GM12878 (cell line): ENCODE data around the gene RBM6. TPM values are rescaled to one million over a fixed set of nuclear protein-coding genes. Genes with fewer than 3 reads are reported as not detected.
"Not testable (repeated sequence)": the region's sequence is repeated elsewhere in the genome, so short reads cannot be mapped to it uniquely, and the experiment has no call there.

Experiments used
- ATAC-seq: fragments of 200-7000 bp; cut with Tn5 transposase; 3 replicates; pipeline ENCODE4 v1.9.1; 2020; ENCODE audit warnings: mild to moderate bottlenecking, moderate library complexity
- BruUV-seq: library from RNA; stranded (reverse); fragments of 400-500 nt; replicated peaks from 2 replicates; lab custom pipeline; 2021; lab: Mats Ljungman, UMichigan
- CTCF ChIA-PET: fragments of 300-600 bp; sonication (Branson Sonifier 250); formaldehyde crosslinking; extraction: SDS; loops from one replicate; lab custom pipeline; 2021; ENCODE audit warnings: inconsistent platforms; lab: Yijun Ruan, JAX
- POLR2A ChIA-PET: fragments of 350-600 bp; formaldehyde crosslinking; extraction: SDS; loops from one replicate; lab custom pipeline; 2021; ENCODE audit warnings: inconsistent platforms; lab: Charles Lee
- RAD21 ChIA-PET: fragments of 300-600 bp; sonication (Branson Sonifier 250); formaldehyde crosslinking; loops from one replicate; lab custom pipeline; 2023; ENCODE audit warnings: antibody characterized with exemption; ENCODE audit not compliant: unreplicated experiment; lab: Charles Lee
- SMC1A ChIA-PET: fragments of 300-600 bp; sonication (Branson Sonifier 250); formaldehyde crosslinking; loops from one replicate; lab custom pipeline; 2023; ENCODE audit not compliant: unreplicated experiment, uncharacterized antibody; lab: Charles Lee
- DNase-seq: peaks from one replicate; pipeline ENCODE4 v3.0.0-alpha.2; 2011; ENCODE audit warnings: low read depth, low spot score
- FAIRE-seq: peaks from 3 replicates; lab custom pipeline; 2011; peaks lifted over from hg19 to GRCh38; lab: Jason Lieb, UNC
- H2AFZ ChIP-seq: 2 replicates; pipeline ENCODE4 v1.6.0; 2011; ENCODE audit warnings: low read depth, low read length, control low read depth; ENCODE audit not compliant: control insufficient read depth
- H3K27ac ChIP-seq: 2 replicates; pipeline ENCODE4 v1.5.1; 2011; ENCODE audit warnings: control low read depth; ENCODE audit not compliant: control insufficient read depth, insufficient read depth
- H3K27me3 ChIP-seq, 2 experiments: replicated peaks in 1 of 2; 2 replicates each; pipeline versions ENCODE4 v1.6.0 to v1.6.1; 2011; ENCODE audit warnings: low read length in 1 of 2; ENCODE audit not compliant: control insufficient read depth in 2 of 2, insufficient read depth in 2 of 2
- H3K36me3 ChIP-seq, 2 experiments: 2 replicates each; pipeline ENCODE4 v1.5.1; 2011; ENCODE audit warnings: low read length in 1 of 2; ENCODE audit not compliant: control insufficient read depth in 2 of 2, insufficient read depth in 2 of 2
- H3K4me1 ChIP-seq: 2 replicates; pipeline ENCODE4 v1.6.1; 2011; ENCODE audit warnings: mild to moderate bottlenecking, low read length, moderate library complexity, mixed read lengths; ENCODE audit not compliant: control insufficient read depth, insufficient read depth
- H3K4me2 ChIP-seq: 2 replicates; pipeline ENCODE4 v1.6.0; 2011; ENCODE audit warnings: control low read depth; ENCODE audit not compliant: control insufficient read depth, insufficient read depth
- H3K4me3 ChIP-seq: fragments of 200-600 bp; sonication (generic); 2 replicates; pipeline ENCODE4 v1.5.1; 2016
- H3K79me2 ChIP-seq: 2 replicates; pipeline ENCODE4 v1.6.0; 2011; ENCODE audit warnings: low read length; ENCODE audit not compliant: control insufficient read depth, insufficient read depth
- H3K9ac ChIP-seq: 2 replicates; pipeline ENCODE4 v1.8.0; 2011; ENCODE audit warnings: low read length, control low read depth, mixed read lengths; ENCODE audit not compliant: control insufficient read depth, insufficient read depth
- H3K9me3 ChIP-seq: replicated peaks from 3 replicates; pipeline ENCODE4 v1.5.1; 2011; ENCODE audit warnings: mild to moderate bottlenecking, low read length; ENCODE audit not compliant: control insufficient read depth, insufficient read depth
- H4K20me1 ChIP-seq: 2 replicates; pipeline ENCODE4 v1.6.0; 2011; ENCODE audit not compliant: control insufficient read depth, insufficient read depth
- CREB1 ChIP-seq: IDR thresholded peaks from 2 replicates; pipeline ENCODE4 v1.6.1; 2012; ENCODE audit warnings: low read depth, mild to moderate bottlenecking, inconsistent platforms
- IKZF1 ChIP-seq: fragments of 450-650 bp; conservative IDR thresholded peaks from 2 replicates; pipeline ENCODE4 v1.6.1; 2017; ENCODE audit warnings: antibody characterized with exemption, mild to moderate bottlenecking
- NBN ChIP-seq: fragments of 450-650 bp; IDR thresholded peaks from 2 replicates; pipeline ENCODE4 v1.6.1; 2016
- NFXL1 ChIP-seq: fragments of 450-650 bp; IDR thresholded peaks from 2 replicates; pipeline ENCODE4 v1.6.1; 2017; ENCODE audit warnings: antibody characterized with exemption, mild to moderate bottlenecking, borderline replicate concordance
- NKRF ChIP-seq: fragments of 450-650 bp; conservative IDR thresholded peaks from 2 replicates; pipeline ENCODE4 v1.6.1; 2017; ENCODE audit warnings: mild to moderate bottlenecking, moderate library complexity
- PRDM15 ChIP-seq: fragments of 450-650 bp; formaldehyde crosslinking; IDR thresholded peaks from 2 replicates; pipeline ENCODE4 v1.4.0; 2020; ENCODE audit warnings: mild to moderate bottlenecking, moderate library complexity
- RB1 ChIP-seq: fragments of 450-650 bp; formaldehyde crosslinking; IDR thresholded peaks from 2 replicates; pipeline ENCODE4 v1.6.1; 2017; ENCODE audit warnings: mild to moderate bottlenecking, borderline replicate concordance
- ZNF687 ChIP-seq: fragments of 450-650 bp; IDR thresholded peaks from 2 replicates; pipeline ENCODE4 v1.6.1; 2017; ENCODE audit warnings: mild to moderate bottlenecking, moderate library complexity
- WGBS: methylation state at CpG from one replicate; pipeline ENCODE4 v1.1.6; 2016; ENCODE audit warnings: low lambda C conversion rate; ENCODE audit not compliant: insufficient replicate concordance, insufficient coverage; ENCODE audit errors: missing lambda C conversion rate; 5-methylcytosine and 5-hydroxymethylcytosine counted together
- in situ Hi-C: fragments of 300-500 bp; cut with MboI; formaldehyde crosslinking; loops from 9 replicates; pipeline ENCODE4 v1.14.3; 2018; ENCODE audit warnings: mixed read lengths
- intact Hi-C: fragments of 100-400 bp; cut with micrococcal nuclease; formaldehyde crosslinking; loops from one replicate; pipeline ENCODE4 v1.14.2; 2022; ENCODE audit not compliant: unreplicated experiment
- polyA plus RNA-seq, 11 experiments: library from polyadenylated mRNA; depleted of rRNA in 4 of 11; unstranded in 6 of 11; stranded (reverse) in 5 of 11; fragments of >200 nt; fragmentation: Nextera tagmentation in 4 of 11; fragmentation: Illumina TruSeq in 1 of 11; extraction: Ambion mirVana in 4 of 11; extraction: Trizol in 1 of 11; gene quantifications; 1 replicate in 1 of 11; 2 replicates in 10 of 11; pipeline versions ENCODE4 v1.2.1 to v1.2.3, GENCODE V29; 2011 to 2016; ENCODE audit warnings: inconsistent platforms in 2 of 11, missing spikeins in 2 of 11, low read depth in 1 of 11
- total RNA-seq, 4 experiments: library from RNA; depleted of rRNA in 3 of 4; stranded (reverse); fragments of >200 nt in 3 of 4; fragmentation: Illumina TruSeq in 1 of 4; extraction: Trizol in 1 of 4; gene quantifications; 2 replicates each; pipeline versions ENCODE4 v1.2.1 to v1.2.3, GENCODE V29; 2013 to 2021

RBM6 gene
- total and polyA plus RNA-seq, 10 of the 15 experiments (the other 5 are each of a cell fraction or from before 2014, with no cell fraction given): 45.3 to 103 (median 81.3) TPM

- TF ChIP-seq NKRF: no peak
- TF ChIP-seq PRDM15 (CRISPR knock-in tag): no peak
- peak; percentile 52; the same call in 1 of the 2 replicates for TF ChIP-seq NBN
- TF ChIP-seq NFXL1: no peak
- peak; percentile 37; the same call in 1 of the 2 replicates for TF ChIP-seq CREB1
- TF ChIP-seq ZNF687: 0 out of 2 replicates have a peak, but pooled peaks have one; percentile 29
- TF ChIP-seq RB1: peak; percentile 86; the same call in 1 of the 2 replicates
- peak; percentile 27; the same call in 1 of the 2 replicates for TF ChIP-seq IKZF1
- TF ChIP-seq, all 136 proteins: peak for 12
Observed at GRCh38 chr3:49903451-49904424, 36.2 kb upstream of the RBM6 start, which contains the start of gene MST1R (continued).

DNA sequence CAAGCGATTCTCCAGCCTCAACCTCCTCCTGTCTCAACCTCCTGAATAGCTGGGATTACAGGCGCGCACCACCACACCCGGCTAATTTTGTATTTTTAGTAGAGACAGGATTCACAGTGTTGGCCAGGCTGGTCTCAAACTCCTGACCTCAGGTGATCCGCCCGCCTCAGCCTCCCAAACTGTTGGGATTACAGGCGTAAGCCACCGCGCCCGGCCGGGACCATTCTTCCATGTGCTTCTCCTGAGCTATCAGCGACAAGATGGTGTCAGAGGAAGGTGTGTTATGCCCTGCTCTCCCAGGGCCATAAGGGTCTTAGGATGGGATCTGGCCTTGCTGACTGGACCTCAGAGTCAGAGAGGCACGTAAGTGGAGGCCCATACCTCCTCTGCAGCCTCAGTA is 35.5 kb upstream of the RBM6 start:
- FAIRE-seq, H2AFZ ChIP-seq, in situ Hi-C loops, H3K9ac ChIP-seq, H3K36me3 ChIP-seq, H3K27me3 ChIP-seq, H3K9me3 ChIP-seq, H3K79me2 ChIP-seq, H4K20me1 ChIP-seq, intact Hi-C loops, ATAC-seq, DNase-seq: not testable (repeated sequence)
- ChIA-PET SMC1A (interaction anchor here (0.7 to 1.4 kb wide), 2 partner anchors 65 to 100 kb away, joined by 4 read pairs; no protein-coding TSS in a partner anchor), CTCF (interaction anchor here (1.2 to 8.4 kb wide), 3 partner anchors 64 to 184 kb away, joined by 4 to 70 read pairs (median 59); partner anchors contain the start of gene INKA1), RAD21 (interaction anchor here (2.5 to 3.3 kb wide), 2 partner anchors 65 to 101 kb away, joined by 19 to 33 read pairs; partner anchors contain the start of gene INKA1), POLR2A (interaction anchor here (0.6 kb wide), 1 partner anchor 65 kb away, joined by 3 read pairs; no protein-coding TSS in a partner anchor)
- peak overlapping the region; percentile 52; the same call in 1 of the 2 replicates for H3K27ac ChIP-seq
- WGBS: 93% methylated on average over 12 of the region's 13 CpGs
- peak overlapping the region; percentile 60; the same call in 1 of the 2 replicates for H3K4me3 ChIP-seq
- peaks cover 25% of the 10 kb centered on the region for H3K4me1 ChIP-seq
- peak overlapping the region; percentile 51 for H3K4me2 ChIP-seq
- TSS peak; percentile 94 for BruUV-seq
